HG02870 (cell line): ENCODE results near the gene APOB.

Experiments
- ATAC-seq: cut with Tn5 transposase; IDR thresholded peaks from one replicate; pipeline ENCODE4 v1.9.1; 2021; ENCODE audit warnings: mild to moderate bottlenecking, moderate library complexity; ENCODE audit not compliant: unreplicated experiment

APOB gene

GRCh38 chr2:21006423-21007128 is 37.3 kb downstream of the APOB start:
- ATAC-seq = no peak

DNA sequence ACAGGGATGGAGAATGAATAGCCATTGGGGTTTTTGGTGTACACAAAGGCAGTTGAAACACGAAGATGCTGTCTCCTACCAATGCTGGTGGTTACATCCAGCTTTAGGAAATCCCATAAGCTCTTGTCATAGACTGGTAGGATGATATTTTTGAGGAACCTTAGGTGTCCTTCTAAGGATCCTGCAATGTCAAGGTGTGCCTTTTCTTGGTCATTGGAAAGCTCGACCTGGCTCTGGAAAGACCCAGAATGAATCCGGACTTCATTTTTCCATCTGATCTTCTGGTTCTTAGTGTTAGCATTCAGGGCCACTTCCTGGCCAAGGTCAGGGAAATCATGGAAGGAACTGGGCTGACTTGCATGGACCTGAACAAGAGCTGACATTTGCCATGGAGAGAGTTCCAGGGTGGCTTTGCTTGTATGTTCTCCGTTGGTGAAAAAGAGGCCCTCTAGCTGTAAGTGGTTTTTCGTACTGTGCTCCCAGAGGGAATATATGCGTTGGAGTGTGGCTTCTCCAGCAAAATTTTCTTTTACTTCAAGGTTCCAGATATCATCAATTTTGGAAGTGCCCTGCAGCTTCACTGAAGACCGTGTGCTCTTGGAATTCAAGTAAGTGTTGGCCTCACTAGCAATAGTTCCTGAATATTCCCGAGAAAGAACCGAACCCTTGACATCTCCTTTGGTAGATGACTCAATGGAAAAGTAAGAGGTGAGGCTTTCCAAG is 38.0 kb downstream of the APOB start:
- no peak for ATAC-seq

- no peak for ATAC-seq
Observed at GRCh38 chr2:21005111-21005699, 38.7 kb downstream of the APOB start.

GRCh38 chr2:21004181-21004572 is 39.7 kb downstream of the APOB start:
- no peak for ATAC-seq

- no peak for ATAC-seq
Observed at GRCh38 chr2:21003572-21004180, 40.2 kb downstream of the APOB start.

- ATAC-seq = no peak
Observed at GRCh38 chr2:21002814-21003192, 41.1 kb downstream of the APOB start.

GRCh38 chr2:21001988-21002813 is 41.7 kb downstream of the APOB start:
- no peak for ATAC-seq

GRCh38 chr2:21001225-21001946 is 42.5 kb downstream of the APOB start:
- ATAC-seq = no peak

- ATAC-seq = no peak
Observed at GRCh38 chr2:20999906-21000645, 43.8 kb downstream of the APOB start.

- ATAC-seq = no peak
Observed at GRCh38 chr2:20998972-20999905, 44.6 kb downstream of the APOB start.

DNA sequence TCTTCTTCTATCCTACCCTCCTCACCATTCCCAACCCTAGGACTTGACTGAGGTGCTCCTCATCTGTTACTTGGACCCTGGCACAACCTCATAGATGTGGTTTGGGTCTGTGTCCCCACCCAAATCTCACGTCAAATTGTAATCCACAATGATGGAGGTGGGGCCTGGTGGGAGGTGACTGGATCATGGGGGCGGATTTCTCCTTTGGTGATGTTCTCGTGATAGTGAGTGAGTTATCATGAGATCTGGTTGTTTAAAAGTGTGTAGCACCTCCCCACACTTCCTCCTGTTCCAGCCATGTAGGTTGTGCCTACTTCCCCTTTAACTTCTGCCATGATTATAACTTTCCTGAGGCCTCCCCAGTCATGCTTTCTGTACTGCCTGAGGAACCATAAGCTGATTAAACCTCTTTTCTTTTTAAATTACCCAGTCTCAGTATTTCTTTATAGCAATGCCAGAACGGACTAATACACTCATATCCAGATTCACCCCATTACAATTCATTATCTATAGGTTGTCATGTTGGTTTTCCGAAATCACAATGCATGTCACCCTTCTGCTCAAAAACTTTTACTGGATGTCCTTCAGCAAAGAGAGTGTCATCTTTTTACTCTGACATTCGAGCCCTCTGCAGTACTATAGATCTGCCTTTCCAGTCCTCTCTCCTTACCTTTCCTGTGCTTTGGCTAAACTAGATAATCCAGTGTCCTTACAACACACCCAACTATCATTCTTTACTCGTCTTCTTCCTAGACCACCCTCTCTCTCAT is 45.7 kb downstream of the APOB start:
- no peak for ATAC-seq

GRCh38 chr2:20994130-20994529 is 49.7 kb downstream of the APOB start:
- no peak for ATAC-seq

DNA sequence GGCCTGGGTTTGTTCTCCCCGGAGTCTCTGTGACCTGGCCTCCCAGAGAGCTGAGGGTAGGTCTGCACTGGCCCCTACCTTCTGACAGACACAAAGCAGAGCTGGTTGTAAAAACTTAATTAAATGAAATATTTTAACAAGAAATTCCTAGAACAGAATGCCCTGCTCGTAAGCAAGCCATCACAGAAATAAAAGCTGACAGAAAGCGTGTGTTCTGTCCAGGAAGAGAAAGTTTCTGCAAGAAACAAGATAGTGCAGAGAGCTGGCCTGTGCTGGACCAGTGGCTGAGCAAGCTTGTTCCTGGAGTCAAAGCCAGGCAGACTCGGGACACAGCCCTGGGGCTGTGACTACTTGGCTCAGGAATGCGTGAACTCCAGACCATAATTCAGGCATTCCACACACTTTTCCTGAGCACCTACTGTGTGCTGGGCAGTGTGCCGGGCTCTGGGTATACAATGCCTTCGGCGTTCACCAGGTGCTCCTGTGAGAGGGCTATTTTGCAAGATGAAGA is 51.6 kb downstream of the APOB start:
- no peak for ATAC-seq

DNA sequence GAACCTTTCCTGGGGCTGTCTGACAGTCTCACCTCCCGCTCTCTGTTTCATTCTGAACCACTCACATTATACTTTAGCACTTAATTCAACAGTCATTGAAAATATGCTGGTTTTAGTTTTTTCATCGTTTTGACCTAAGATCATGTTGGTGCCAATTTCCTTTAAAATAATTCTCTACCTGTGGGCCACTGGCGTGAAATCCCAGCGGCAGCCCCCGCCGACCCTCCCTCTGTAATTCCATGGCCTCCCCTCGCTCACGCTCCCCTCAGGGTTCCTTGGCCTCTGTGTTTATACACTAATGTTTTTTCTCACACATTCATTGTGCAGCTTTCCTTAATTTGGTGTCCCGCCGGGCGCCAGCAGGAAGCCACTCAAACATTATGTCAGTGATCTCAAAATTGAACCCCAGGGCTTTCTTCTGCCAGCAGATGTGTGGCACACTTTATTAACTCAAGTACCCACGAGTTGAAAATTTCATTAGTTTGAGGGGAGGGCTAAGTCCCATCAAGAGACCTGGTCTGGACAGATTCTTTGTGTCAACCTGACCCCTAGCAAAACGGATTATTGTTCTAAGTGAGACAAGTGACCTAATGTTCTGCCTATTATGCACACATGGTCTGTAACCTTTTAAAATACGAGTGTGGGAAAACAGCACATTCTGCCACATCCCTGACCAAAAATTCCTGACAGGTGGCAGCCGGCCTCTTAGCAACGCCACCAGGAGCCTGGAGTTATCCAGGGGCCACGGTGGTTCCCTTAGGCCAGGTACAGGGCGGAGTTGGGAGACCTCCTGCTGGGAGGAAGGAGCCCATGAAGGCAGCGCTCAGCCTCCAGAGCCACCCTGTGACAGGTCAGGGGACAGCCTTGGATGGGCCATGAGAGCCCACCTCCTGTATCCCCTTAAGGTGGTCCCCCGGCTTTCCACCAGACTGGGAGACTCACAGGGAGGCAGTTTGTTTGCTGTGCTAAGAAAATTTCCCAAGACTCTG is 53.1 kb downstream of the APOB start:
- no peak for ATAC-seq

- no peak for ATAC-seq
Observed at GRCh38 chr2:20989404-20989803, 54.5 kb downstream of the APOB start.

GRCh38 chr2:20988905-20989304 is 55.0 kb downstream of the APOB start:
- ATAC-seq = no peak
